Measurements from ENCODE around the gene DCLK1. TPM values are rescaled to one million over a fixed set of nuclear protein-coding genes. Genes with fewer than 3 reads are reported as not detected.

The DCLK1 gene
- total RNA-seq, 4 donors from 2014 or later: 0.72 to 9.1 (median 4.9) TPM

DNA sequence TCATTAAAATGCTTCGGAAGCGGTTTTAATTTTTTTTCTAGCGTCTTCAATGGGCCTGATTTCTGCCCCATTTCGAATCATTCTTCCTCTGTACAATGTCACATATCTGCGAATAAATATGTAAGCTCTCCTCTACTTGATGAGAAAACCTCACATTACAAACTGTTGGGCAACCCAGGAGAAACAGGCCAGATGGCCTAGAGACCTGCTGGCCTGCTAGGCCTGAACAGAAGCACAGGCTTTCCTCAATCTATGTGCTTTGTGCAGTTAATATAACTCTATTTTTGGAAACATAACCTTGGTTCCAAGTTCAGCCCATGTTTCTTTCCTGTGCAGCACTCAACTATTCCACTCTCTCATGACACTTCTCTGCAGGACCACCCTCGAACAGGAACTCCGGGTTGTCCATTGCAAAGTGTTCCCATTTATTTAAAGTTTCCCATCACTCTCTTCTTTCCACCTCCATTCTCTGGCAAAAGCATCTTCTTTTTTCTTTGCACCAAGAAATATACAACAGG lies 42.0 kb downstream of the DCLK1 start:
- WGBS, 2 donors: 76 to 91% methylated on average over 7 of the region's 7 CpGs
- H3K9me3 ChIP-seq: no peaks in the 10 kb centered on the region
- intact Hi-C loops (cut with DNase I): no loop called here

GRCh38 chr13:36088463-36088862 lies 42.7 kb downstream of the DCLK1 start:
- Histone ChIP-seq H3K4me3 (no peak overlapping the region), H3K9me3 (no peaks in the 10 kb centered on the region), H3K27me3 (no peaks in the 10 kb centered on the region), H3K4me1 (peaks cover 0 to 9% (median 0%) of the 10 kb centered on the region in 3 donors), H3K36me3 (no peaks in the 10 kb centered on the region), H3K27ac (no peak overlapping the region)
- TF ChIP-seq POLR2A (IDR thresholded peaks at IDR 0.05) (no peak), CTCF (IDR thresholded peaks at IDR 0.05) (no peak)
- intact Hi-C loops (cut with DNase I): no loop called here
- 76 to 88% methylated on average over 5 of the region's 5 CpGs for WGBS, 2 donors
- DNase-seq: no peak

More for the DNA sequence above, 42.0 kb downstream of the DCLK1 start:
- DNase-seq: no peak
- no peaks in the 10 kb centered on the region for H3K27me3 ChIP-seq
- no peaks in the 10 kb centered on the region for H3K36me3 ChIP-seq
- peaks cover 0 to 9% (median 0%) of the 10 kb centered on the region in 3 donors for H3K4me1 ChIP-seq
- H3K4me3 ChIP-seq: no peak overlapping the region
- H3K27ac ChIP-seq: no peak overlapping the region
- TF ChIP-seq CTCF (IDR thresholded peaks at IDR 0.05) (no peak), POLR2A (IDR thresholded peaks at IDR 0.05) (no peak)

DNA sequence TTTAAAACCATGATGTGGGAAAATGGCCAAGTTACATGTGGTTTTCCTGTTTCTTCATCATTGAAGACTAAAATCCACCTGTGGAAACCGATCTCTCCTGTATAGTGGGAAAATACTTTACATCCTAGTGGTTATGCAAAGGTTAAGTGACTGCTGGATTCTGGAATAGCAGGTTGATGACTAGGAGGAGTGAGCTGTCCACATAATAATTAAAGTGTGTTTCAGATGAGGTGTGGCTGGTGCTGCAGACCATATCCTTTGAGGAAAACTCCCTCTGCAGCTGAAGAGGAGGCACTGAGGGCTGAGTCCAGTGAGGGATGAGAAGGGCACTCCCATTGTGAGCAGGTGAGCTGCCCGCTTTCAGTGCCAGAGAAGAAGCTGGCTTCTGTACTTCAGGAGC lies 43.2 kb downstream of the DCLK1 start:
- DNase-seq: no peak
- TF ChIP-seq CTCF (IDR thresholded peaks at IDR 0.05) (peak in 1 of 6 experiments; percentile 28), POLR2A (IDR thresholded peaks at IDR 0.05) (no peak)
- intact Hi-C loops (cut with DNase I): no loop called here
- 68 to 77% methylated on average over 2 of the region's 2 CpGs for WGBS, 2 donors
- no peaks in the 10 kb centered on the region for H3K9me3 ChIP-seq
- no peak overlapping the region for H3K27ac ChIP-seq
- no peaks in the 10 kb centered on the region for H3K36me3 ChIP-seq
- no peak overlapping the region for H3K4me3 ChIP-seq
- peaks cover 0 to 9% (median 0%) of the 10 kb centered on the region in 3 donors for H3K4me1 ChIP-seq
- no peaks in the 10 kb centered on the region for H3K27me3 ChIP-seq

DNA sequence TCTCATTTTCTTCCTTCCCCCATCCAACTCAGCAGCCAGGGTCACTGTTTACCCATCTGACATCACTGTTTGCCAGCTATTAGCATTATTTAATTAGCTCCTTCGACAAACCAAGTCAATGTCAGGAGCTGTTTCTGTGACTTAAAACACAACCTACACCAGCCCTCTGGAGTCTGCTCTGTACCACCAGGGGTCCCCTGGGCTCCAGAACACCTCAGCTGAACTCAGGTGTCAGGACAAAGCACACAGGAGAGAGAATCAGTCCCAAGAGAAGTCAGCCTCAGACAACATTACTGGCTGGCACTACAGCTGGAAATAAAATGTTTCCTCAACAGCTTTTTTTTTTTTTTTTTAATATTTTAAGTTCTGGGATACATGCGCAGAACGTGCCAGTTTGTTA lies 45.1 kb downstream of the DCLK1 start:
- WGBS, 2 donors: 68 to 74% methylated on average over 3 of the region's 3 CpGs
- no peaks in the 10 kb centered on the region for H3K9me3 ChIP-seq
- no peak for DNase-seq
- H3K36me3 ChIP-seq: no peaks in the 10 kb centered on the region
- H3K27me3 ChIP-seq: no peaks in the 10 kb centered on the region
- intact Hi-C loops (cut with DNase I): no loop called here
- H3K4me3 ChIP-seq: no peak overlapping the region
- H3K4me1 ChIP-seq: peaks cover 0 to 9% (median 0%) of the 10 kb centered on the region in 3 donors
- no peak overlapping the region for H3K27ac ChIP-seq
- TF ChIP-seq CTCF (IDR thresholded peaks at IDR 0.05) (no peak), POLR2A (IDR thresholded peaks at IDR 0.05) (no peak)

- Histone ChIP-seq H3K4me3 (no peak overlapping the region), H3K36me3 (no peaks in the 10 kb centered on the region), H3K27ac (no peak overlapping the region), H3K4me1 (peaks cover 0 to under 1% (median 0%) of the 10 kb centered on the region in 3 donors), H3K27me3 (no peaks in the 10 kb centered on the region), H3K9me3 (no peaks in the 10 kb centered on the region)
- TF ChIP-seq POLR2A (IDR thresholded peaks at IDR 0.05): no peak
- intact Hi-C loops (cut with DNase I): no loop called here
- no peak for DNase-seq
- WGBS, 2 donors: 61% methylated on average over 6 of the region's 6 CpGs
Observed at GRCh38 chr13:36084131-36084530, 47.1 kb downstream of the DCLK1 start.

GRCh38 chr13:36082806-36083205 lies 48.4 kb downstream of the DCLK1 start:
- Histone ChIP-seq H3K9me3 (no peaks in the 10 kb centered on the region), H3K27ac (no peak overlapping the region), H3K27me3 (no peaks in the 10 kb centered on the region), H3K4me1 (no peaks in the 10 kb centered on the region), H3K4me3 (no peak overlapping the region), H3K36me3 (no peaks in the 10 kb centered on the region)
- intact Hi-C loops (cut with DNase I): no loop called here
- no peak for DNase-seq
- no peak for TF ChIP-seq POLR2A (IDR thresholded peaks at IDR 0.05)
- TF ChIP-seq CTCF (IDR thresholded peaks at IDR 0.05): no peak
- 50 to 53% methylated on average over 2 of the region's 2 CpGs for WGBS, 2 donors

Data from esophagus squamous epithelium (tissue), 5 donors.